GM18517 (cell line): Measurements from ENCODE around the gene STKLD1.

Experiments
- ATAC-seq: cut with Tn5 transposase; IDR thresholded peaks from one replicate; pipeline ENCODE4 v1.9.1; 2021; ENCODE audit warnings: mild to moderate bottlenecking, moderate library complexity; ENCODE audit not compliant: unreplicated experiment

The STKLD1 gene

DNA sequence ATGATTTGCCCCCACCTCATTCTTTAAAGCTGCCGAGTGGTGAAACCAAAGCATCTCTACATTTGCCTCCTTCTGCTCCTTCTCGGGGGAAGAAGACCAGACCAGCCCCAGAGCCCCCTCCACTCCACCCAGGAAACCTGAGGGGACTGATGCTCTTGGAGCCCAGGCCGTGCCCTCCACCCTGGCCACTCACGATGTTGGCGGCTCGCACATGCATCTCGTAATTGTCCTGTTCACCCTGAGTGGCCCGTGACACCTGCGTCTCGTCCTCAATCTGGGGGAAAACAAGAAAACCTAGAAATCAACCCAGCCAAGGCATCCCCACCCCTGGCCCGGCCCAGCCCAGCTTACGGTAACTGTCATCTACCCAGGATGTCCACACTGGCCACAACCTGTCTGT is 31.2 kb upstream of the STKLD1 start:
- ATAC-seq: no peak

DNA sequence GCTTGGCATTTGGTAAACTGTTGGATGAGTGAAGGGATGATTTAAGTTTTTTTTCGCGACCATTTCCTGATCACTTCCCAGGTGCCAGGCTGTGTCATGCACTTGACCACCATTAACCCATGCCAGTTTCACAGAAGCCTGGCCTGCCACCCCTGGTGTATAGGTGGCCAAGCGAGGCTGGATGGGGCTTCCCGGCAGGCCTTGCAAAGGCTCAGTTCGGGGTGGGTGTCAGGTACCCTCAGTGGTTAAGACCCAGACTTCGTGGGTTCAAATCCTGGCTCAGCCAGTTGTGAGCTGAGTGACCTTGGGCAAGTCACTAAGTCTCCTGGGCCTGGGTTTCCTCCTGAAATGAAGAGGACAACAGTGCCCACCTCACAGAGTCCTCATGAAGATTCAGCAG is 30.6 kb upstream of the STKLD1 start:
- no peak for ATAC-seq

DNA sequence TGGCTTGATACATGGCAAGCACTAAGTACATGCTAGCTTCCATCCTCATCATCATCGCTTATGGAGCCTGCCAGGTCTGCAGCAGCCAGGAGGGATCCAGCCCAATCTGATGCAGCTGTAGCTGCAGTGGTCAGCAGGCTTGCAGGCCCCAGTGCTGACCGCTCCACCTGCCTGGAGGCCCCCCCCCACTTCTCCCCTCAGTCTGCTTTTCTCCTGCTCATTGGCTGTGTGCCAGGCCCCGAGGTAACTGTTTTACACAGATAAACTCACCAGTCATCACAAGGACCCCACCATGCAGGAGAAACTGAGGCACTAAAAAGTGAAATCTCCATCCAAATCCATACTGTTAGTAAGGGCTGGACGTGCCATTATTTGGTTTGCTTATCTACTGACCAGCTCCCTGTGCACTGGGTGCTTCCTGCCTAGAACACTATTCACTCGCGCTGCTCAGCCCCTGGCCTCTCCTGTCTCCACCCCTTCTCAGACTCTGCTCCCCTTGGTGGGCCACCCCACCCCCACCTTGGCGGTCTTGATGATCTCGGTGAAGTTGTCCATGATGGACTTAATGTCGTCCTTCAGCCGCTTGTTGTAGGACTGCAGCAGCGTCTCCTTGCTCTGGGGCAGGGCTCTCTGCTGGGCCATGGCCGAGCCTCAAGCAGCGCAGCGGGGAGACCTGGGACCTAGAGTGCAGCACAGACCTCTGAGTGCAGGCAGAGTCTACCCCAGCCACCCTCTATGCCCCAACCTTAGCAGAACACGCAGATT is 30.0 kb upstream of the STKLD1 start:
- no peak for ATAC-seq

DNA sequence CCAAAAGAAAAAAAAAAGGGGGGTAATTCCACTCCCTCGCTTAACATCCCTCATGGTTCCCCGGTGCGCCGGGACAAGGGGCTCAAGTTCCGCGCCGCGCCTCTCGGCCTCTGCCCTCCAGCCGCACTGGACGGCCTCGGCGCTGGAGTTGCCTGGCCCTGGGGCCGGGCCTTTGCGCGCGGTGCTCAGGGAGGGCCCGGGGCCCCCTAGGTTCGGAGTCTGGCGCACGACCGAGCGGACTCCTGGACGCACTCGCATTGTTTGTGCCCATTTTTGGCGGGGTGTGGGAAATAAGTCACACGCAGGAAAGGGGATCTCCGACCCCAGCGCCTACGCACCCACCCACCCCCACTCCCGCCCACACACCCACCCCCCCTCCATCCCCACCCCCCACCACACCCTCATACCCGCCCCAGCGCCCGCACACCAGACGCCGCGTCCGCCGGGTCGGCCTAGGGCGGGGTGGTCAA is 28.6 kb upstream of the STKLD1 start:
- peak; percentile 16 for ATAC-seq

DNA sequence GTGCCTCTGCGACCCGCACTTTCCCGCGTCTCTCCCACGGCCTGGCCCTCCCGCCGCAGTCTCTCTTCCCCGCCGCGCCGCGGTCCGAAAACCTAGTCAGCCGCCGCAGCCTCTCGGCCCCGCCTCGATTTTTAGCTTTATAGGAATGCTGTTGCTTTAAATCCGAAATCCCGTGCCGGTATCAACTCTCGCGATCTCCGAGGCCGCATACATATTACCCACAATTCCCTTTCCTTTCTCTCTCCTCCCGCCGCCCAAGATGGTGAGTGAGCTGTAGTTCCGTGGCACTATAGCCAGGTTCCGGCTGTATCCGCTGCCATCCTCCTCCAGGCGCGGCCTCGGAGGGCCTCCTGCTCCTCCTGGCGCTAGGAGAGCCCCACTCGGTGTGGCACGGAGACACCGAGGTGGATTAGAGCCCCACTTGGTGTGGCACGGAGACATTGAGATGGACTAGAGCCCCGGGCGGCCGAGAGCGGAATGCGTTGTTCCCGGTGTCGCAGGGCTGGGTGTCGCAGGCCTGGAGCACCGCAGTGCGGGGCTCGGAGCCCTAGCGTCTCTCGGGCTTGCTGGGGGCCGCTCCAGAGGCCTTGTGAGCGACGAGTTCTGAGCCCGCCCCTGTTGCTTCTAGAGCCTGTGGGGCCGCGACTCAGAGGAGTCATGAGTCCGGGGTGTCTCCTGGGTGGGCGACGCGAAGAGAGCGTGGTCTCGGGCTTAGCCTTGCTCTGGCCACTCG is 28.0 kb upstream of the STKLD1 start, which contains the start of the genes MED22 and RPL7A:
MED22 (minus strand) TSS at position 147 of the 733 bp plus-strand sequence. CDS start 1,469 bp downstream, outside the sequence.
RPL7A (plus strand) TSS at position 234 of the 733 bp plus-strand sequence; CDS start at position 260, 26 bp downstream.
- peak; percentile 91 for ATAC-seq

DNA sequence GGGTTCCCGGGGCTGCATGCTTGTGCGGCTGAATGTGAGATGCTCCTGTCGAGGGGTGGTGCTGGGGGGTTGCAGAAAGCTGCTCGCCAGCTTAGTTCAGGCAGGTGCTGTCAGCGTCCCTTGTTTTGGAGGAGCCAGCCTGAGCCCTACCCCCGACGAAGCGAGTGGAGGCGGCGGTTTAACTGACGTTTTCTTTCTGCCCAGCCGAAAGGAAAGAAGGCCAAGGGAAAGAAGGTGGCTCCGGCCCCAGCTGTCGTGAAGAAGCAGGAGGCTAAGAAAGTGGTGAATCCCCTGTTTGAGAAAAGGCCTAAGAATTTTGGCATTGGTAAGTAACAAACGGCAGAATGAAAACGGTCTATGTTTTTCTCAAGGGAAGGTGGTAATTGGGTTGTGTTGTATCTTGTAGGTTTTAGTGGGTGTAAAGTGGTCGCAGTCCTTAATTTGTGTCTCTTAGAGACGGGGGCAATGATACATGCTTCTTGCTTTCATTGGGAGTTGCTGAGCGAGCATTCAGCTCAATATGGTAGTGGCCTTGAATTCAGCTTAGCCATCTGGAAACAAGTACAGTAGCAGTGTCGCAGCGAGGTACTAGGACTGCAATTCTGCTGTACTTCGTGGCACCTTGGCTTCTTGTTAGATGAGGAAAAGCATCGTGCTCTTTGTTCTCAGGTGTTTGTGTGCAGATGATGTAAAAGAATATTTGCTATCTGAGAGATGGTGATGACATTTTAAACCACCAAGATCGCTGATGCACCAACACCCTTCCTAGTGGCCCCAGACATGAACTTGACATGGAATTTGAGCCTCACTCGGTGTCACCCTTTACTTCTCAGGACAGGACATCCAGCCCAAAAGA is 27.2 kb upstream of the STKLD1 start:
- no peak for ATAC-seq

DNA sequence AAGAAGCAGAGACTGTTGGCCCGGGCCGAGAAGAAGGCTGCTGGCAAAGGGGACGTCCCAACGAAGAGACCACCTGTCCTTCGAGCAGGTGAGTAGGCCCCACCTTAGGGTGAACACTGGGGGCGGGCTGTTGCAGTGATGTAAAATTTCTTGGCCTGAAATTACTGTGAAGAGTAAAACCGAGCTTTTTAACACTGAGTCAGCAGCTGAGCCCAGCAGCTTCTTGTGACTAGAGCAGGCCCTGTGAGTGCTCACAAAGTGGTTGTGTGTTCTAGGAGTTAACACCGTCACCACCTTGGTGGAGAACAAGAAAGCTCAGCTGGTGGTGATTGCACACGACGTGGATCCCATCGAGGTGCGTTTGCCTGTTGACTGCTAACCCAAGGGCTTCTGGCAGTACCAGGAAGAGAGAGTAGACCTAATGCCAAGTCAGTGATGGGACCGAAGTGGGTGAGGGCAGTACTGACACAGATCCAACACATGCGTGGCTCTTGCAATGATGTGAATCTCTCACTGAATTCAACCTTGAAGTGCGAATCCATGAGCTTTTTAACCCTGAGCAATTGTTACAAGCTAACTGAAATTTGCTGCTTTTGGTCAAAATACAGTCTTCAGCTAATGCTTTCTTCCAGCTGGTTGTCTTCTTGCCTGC is 26.1 kb upstream of the STKLD1 start:
- no peak for ATAC-seq

DNA sequence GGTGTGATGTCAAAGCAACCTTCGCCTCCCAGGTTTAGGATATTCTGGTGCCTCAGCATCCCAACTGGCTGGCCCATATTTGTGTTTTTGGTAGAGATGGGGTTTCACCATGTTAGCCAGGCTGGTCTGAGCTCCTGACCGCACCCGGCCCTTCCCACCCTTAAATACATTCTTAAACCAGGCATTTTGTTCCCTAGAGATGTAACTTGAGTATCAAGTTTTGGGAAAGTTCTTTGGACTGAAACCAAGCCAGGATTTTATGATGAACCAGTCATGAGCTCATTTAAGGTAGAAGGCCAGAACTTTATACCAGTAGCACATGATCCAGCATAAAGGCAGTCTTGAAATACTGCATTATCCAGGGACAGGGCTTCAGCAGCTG is 24.6 kb upstream of the STKLD1 start:
- no peak for ATAC-seq

DNA sequence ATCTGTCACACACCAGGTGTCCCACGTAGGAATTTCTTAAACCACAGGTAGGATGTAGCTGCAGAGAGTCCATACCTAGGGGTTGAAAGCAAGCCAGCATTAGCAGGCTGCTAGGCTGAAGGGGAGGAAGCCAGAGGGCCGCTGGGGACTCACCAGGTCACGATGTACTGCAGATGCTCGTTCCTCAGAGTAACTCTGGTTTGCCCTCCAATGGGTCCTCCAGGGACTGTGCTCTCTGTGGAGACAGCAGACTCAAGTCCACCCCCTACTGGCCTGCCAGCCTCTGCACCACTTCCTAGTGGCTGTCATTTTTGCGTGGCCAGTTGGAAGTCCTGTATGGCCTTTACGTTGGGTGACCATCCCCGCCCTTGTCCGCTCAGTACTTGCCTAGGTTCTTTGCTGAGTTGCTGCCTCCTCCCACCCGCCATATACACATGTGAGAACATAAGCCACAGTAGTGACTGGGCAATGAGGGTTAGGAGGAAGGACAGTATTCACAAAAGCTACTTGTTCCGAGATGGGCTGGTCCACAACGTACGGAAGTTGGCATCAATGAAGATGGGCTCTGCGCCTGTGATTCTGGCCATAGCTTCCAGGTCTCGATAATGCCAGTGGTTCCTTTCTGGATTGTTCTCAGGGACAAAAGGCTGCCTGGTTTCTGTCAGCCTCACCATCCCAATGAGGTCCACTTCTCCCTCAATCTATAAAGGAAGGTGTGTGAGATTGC is 24.1 kb upstream of the STKLD1 start:
- ATAC-seq: no peak

DNA sequence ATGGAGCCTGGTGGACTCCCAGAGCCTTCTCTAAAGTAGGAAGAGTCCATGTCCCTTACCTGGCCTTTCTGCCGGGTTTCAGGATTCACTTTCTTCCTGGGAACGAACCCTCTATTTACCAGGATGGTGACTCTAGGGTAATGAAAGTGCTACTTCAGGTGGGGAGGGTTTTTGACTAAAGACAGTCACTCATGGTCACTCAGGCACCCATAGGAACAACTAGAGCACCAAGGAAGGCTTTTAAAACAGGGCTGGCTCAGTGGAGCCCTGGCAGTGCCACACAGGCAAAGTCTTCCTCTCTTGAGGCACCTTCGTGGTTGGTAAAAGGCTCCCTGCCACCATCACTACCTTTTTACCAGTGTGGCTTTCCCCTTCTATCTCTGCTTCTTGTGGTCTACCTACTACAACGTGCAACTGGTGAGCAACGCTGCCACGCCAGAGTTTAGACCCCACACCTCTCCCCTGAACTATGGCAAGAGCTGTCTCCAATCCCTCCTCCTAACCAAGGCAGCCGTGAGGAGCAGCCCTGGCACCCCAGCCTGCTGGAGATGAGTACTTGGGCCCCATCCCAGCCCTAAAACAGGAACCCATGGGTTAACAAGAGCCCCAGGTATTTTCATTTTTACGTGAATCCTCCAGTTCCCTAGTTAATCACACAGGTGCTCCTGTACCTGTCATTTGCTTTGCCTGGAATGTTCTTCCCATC is 23.4 kb upstream of the STKLD1 start:
- no peak for ATAC-seq

DNA sequence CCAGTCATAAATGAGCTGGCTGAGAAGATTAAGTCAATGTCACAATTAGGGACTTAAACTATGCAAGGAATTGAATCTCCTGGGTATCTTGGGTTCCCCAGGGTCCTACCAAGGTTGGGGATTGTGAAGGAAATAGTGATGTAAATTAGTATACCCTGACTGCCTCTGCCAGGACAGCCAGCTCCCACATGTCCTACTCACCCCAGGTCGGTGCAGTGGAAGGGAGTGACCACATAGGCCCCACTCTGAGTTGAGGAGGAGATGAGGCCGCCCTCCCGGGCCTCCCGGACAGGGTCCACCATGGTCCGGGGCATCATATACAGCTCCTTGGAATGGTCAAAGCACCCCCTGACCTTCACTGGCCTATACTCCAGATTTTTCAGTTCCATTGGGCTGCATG is 22.6 kb upstream of the STKLD1 start:
- no peak for ATAC-seq

DNA sequence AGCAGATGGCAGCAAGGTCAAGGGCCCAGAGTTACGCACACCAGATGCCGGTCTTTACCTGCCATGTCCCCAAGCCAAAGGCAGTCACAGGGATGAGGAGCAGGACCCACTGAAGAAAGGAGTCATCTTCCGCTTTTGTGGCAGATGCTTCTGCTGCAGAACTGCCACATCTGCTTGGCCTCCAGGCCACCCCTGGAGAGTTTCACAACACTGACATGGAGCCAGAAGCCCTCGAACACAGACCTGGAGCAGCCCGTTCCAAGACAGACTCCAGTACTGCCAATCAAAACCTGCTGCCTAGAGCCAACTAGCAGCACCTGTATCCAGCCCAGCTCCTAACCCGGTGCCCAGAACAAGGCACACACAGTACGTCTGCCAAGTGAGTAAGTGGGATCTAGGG is 21.4 kb upstream of the STKLD1 start:
- ATAC-seq: no peak

DNA sequence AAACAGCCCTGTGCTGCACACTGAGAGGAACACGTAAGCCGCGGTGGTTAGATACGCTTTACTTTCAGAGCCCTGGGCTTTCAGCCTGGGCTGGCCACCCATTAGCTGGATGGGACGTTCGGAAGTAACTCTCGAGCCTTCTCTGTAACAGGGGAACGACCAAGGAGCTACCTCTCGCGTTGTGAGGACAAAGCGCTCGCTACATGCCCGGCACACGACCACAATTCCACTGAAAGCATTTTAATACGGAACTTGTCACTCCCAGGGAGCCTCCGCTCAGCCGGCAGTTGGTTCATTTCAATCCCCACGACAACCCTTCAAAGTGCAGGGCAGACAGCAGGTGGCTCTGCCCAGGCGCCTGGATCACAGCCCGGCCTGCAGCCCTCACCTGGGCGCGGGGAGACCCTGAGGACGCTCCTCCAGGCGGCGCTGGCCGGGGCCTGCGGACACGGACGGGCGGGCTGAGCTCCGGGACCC is 20.2 kb upstream of the STKLD1 start:
- ATAC-seq: peak; percentile 14

DNA sequence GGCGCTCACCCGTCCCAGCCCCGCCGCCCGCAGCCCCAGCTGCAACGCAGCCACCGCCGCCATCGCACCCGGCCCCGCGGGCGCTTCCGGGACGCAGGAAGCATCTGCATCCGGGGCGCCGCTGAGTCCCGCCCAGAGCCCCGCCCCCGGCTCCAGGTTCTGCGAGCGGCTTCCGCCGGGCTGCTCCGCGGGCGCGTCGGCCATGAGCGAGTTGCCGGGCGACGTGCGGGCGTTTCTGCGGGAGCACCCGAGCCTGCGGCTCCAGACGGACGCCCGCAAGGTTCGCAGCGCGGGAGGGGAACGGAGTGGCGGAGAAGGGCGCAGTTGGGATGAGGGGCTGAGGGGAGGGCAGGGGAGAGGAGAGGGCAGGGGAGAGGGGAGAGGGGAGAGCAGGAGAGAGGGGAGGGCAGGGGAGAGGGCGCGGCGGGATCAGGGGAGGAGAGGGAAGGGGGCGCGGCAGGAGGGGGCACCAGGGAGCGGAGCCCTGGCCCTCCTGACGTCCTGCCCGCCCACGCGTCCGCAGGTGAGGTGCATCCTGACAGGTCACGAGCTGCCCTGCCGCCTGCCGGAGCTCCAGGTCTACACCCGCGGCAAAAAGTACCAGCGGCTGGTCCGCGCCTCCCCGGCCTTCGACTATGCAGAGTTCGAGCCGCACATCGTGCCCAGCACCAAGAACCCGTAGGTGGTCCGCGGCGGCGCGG is 19.6 kb upstream of the STKLD1 start, which contains the start of the genes SURF1 and SURF2:
SURF1 (minus strand) TSS at position 97 of the 701 bp plus-strand sequence; CDS start at position 63, 34 bp downstream.
SURF2 (plus strand) TSS at position 160 of the 701 bp plus-strand sequence; CDS start at position 203, 43 bp downstream.
- peak; percentile 48 for ATAC-seq

DNA sequence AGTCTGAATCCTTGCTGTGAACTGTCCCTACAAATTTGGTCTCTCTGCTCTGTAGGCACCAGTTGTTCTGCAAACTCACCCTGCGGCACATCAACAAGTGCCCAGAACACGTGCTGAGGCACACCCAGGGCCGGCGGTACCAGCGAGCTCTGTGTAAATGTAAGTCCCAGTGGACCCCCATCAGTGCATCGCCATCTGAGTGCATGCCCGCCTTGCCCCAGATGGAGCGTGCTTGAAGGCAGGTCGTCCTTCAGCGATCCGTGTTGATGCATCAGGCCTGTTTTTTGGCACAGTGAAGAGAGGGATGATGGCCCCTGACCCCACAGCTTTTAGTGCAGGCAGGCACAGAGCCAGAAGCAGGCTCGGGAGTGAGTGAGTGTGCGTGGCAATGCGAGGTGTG is 18.5 kb upstream of the STKLD1 start:
- ATAC-seq: no peak

DNA sequence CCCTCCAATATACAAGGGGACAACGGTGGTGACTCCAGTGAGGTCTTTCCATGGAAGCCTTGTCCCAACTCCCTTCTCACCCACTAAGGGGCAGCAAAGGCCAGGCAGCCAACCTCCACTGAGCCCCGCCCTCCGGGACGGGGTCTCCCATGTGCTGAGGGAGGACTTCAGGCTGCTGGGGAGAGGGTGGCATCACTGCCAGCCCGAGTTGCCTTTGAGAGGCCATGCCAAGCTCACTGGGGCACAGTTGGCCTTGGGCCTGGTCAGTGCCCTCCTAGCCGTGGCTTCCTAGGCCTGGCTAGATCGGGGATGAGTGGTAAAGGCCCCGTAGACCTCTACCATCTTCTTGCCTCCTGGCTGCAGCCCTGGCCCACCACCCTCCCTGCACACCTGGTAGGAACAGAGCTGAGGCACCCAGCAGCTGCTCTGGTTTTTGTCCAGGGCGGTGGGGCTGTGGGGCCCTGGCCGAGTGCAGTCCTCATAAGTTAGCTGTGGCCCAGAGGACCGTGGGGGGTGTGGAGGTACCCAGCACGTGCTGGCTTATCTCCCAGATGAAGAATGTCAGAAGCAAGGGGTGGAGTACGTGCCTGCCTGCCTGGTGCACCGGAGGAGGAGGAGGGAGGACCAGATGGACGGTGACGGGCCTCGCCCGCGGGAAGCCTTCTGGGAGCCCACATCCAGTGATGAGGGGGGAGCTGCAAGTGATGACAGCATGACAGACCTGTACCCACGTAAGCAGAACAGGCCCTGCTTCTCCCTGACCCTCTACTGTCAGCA is 16.6 kb upstream of the STKLD1 start:
- ATAC-seq: no peak
